ENCODE measurements around the gene CD22.

CD22 gene

DNA sequence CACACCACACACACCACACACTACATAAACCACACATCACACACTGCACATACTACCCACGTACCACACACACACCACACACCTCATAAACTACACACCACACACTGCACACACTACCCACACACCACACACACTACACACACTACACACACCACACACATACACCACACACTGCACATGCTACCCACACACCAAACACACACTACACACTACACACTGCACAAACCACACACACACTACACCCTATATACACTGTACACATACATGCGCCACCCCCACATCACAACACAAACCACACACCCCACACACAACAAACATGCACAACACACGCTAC lies 31.5 kb upstream of the CD22 start:
- Histone ChIP-seq H3K4me3 (ENCODE audit: low read length) (no peak overlapping the region), H3K27me3 (ENCODE audit: control insufficient read depth, insufficient read depth, low read length) (no peaks in the 10 kb centered on the region), H3K9me3 (ENCODE audit: control insufficient read depth, low read depth, low read length) (no peaks in the 10 kb centered on the region), H3K4me1 (ENCODE audit: control insufficient read depth, low read depth, low read length) (no peaks in the 10 kb centered on the region), H3K9ac (ENCODE audit: low read length) (no peak overlapping the region), H3K36me3 (ENCODE audit: control insufficient read depth, low read depth, low read length) (no peaks in the 10 kb centered on the region), H3K27ac (ENCODE audit: low read length) (no peak overlapping the region)

DNA sequence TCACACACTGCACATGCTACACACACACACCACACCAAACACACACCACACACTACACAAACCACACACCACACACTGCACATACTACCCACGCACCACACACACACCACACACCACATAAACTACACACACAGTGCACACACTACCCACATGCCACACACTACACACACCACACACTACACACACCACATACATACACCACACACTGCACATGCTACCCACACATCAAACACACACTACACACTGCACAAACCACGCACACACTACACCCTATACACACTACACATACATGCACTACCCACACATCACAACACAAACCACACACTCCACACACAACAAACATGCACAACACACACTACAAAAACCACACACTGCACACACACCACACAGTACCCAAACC lies 31.1 kb upstream of the CD22 start:
- H3K27ac ChIP-seq (ENCODE audit: low read length): no peak overlapping the region
- no peak overlapping the region for H3K9ac ChIP-seq (ENCODE audit: low read length)
- H3K4me3 ChIP-seq (ENCODE audit: low read length): no peak overlapping the region
- no peaks in the 10 kb centered on the region for H3K4me1 ChIP-seq (ENCODE audit: control insufficient read depth, low read depth, low read length)
- no peaks in the 10 kb centered on the region for H3K9me3 ChIP-seq (ENCODE audit: control insufficient read depth, low read depth, low read length)
- H3K27me3 ChIP-seq (ENCODE audit: control insufficient read depth, insufficient read depth, low read length): no peaks in the 10 kb centered on the region
- H3K36me3 ChIP-seq (ENCODE audit: control insufficient read depth, low read depth, low read length): no peaks in the 10 kb centered on the region

DNA sequence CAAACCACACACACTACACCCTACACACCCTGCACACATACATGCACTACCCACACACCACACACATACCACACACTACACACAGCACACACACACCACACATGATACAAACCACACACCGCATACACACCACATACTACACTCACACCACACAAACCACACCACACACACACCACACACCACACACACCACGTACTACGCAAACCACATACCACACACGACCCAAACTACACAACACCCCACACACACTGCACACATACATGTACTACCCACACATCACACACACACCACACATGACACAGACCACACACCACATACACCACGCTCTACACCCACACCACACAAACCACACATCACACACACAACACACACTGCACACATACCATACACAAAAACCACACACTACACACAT lies 30.4 kb upstream of the CD22 start:
- no peaks in the 10 kb centered on the region for H3K9me3 ChIP-seq (ENCODE audit: control insufficient read depth, low read depth, low read length)
- no peaks in the 10 kb centered on the region for H3K27me3 ChIP-seq (ENCODE audit: control insufficient read depth, insufficient read depth, low read length)
- no peak overlapping the region for H3K9ac ChIP-seq (ENCODE audit: low read length)
- H3K4me3 ChIP-seq (ENCODE audit: low read length): no peak overlapping the region
- no peaks in the 10 kb centered on the region for H3K36me3 ChIP-seq (ENCODE audit: control insufficient read depth, low read depth, low read length)
- no peaks in the 10 kb centered on the region for H3K4me1 ChIP-seq (ENCODE audit: control insufficient read depth, low read depth, low read length)
- no peak overlapping the region for H3K27ac ChIP-seq (ENCODE audit: low read length)

DNA sequence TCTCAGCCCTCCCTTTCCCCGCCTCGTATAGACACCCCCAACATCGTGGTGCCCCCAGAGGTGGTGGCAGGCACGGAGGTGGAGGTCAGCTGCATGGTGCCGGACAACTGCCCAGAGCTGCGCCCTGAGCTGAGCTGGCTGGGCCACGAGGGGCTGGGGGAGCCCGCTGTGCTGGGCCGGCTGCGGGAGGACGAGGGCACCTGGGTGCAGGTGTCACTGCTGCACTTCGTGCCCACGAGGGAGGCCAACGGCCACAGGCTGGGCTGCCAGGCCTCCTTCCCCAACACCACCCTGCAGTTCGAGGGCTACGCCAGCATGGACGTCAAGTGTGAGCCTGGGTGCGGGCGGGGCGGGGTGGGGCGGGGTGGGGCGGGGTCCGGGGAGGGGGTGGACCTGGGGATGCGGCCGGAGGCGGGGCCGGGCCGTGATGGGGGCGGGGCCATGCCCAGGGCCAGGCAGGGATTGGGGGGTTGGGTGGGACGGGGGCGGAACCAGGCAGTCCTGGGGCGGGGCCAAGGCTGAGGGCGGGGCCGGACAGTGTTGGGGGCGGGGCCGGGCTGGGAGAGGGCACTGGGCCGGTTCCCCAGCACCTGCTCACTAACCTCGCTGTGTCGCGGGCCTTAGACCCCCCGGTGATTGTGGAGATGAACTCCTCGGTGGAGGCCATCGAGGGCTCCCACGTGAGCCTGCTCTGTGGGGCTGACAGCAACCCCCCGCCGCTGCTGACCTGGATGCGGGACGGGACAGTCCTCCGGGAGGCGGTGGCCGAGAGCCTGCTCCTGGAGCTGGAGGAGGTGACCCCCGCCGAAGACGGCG lies 29.3 kb upstream of the CD22 start:
- Histone ChIP-seq H3K4me1 (ENCODE audit: control insufficient read depth, low read depth, low read length) (no peaks in the 10 kb centered on the region), H3K27ac (ENCODE audit: low read length) (no peak overlapping the region), H3K9me3 (ENCODE audit: control insufficient read depth, low read depth, low read length) (no peaks in the 10 kb centered on the region), H3K9ac (ENCODE audit: low read length) (no peak overlapping the region), H3K4me3 (ENCODE audit: low read length) (no peak overlapping the region), H3K36me3 (ENCODE audit: control insufficient read depth, low read depth, low read length) (no peaks in the 10 kb centered on the region), H3K27me3 (ENCODE audit: control insufficient read depth, insufficient read depth, low read length) (no peaks in the 10 kb centered on the region)

DNA sequence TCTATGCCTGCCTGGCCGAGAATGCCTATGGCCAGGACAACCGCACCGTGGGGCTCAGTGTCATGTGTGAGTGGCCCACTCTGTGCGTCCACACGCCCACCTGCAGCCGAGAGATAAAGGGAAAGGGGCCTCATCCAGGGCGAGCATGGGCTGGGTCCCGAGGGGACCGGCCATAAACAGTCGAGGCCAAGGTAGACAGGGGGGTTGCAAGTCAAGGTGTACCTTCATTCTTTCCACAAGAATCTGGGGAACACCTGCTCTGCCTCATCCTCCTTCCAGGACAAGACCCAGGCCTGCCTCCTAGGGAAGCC lies 28.7 kb upstream of the CD22 start:
- H3K36me3 ChIP-seq (ENCODE audit: control insufficient read depth, low read depth, low read length): no peaks in the 10 kb centered on the region
- H3K4me3 ChIP-seq (ENCODE audit: low read length): no peak overlapping the region
- no peaks in the 10 kb centered on the region for H3K27me3 ChIP-seq (ENCODE audit: control insufficient read depth, insufficient read depth, low read length)
- H3K27ac ChIP-seq (ENCODE audit: low read length): no peak overlapping the region
- no peaks in the 10 kb centered on the region for H3K9me3 ChIP-seq (ENCODE audit: control insufficient read depth, low read depth, low read length)
- H3K4me1 ChIP-seq (ENCODE audit: control insufficient read depth, low read depth, low read length): no peaks in the 10 kb centered on the region
- H3K9ac ChIP-seq (ENCODE audit: low read length): no peak overlapping the region

DNA sequence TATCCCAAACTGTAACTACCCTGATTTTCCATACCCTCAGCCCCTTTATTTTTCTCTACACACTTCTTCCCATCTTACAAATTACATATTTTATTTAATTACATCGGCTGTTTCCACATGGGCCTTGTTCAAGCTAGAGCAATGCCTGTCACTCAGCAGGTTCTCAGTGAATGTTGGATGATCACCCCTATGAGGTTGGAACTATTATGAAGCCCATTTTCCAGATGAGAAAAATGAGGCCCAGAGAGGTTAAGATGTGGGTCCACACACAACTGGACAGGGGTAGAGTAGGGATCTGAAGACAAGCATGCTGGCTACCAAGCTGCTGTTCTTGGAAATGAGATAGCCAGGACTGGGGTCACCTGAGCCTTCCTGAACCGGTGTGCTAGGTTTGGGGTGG lies 27.0 kb upstream of the CD22 start:
- no peaks in the 10 kb centered on the region for H3K9me3 ChIP-seq (ENCODE audit: control insufficient read depth, low read depth, low read length)
- H3K4me3 ChIP-seq (ENCODE audit: low read length): no peak overlapping the region
- H3K9ac ChIP-seq (ENCODE audit: low read length): no peak overlapping the region
- no peak overlapping the region for H3K27ac ChIP-seq (ENCODE audit: low read length)
- no peaks in the 10 kb centered on the region for H3K27me3 ChIP-seq (ENCODE audit: control insufficient read depth, insufficient read depth, low read length)
- H3K4me1 ChIP-seq (ENCODE audit: control insufficient read depth, low read depth, low read length): no peaks in the 10 kb centered on the region
- H3K36me3 ChIP-seq (ENCODE audit: control insufficient read depth, low read depth, low read length): no peaks in the 10 kb centered on the region

DNA sequence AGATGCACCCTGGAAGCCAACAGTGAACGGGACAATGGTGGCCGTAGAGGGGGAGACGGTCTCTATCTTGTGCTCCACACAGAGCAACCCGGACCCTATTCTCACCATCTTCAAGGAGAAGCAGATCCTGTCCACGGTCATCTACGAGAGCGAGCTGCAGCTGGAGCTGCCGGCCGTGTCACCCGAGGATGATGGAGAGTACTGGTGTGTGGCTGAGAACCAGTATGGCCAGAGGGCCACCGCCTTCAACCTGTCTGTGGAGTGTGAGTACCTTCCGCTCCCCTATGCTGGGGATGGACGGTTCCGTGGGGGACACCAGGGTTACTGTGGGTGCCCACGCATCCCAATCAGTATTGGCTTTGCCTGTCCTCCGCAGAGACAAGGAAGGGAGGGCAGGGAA lies 26.5 kb upstream of the CD22 start:
- no peak overlapping the region for H3K9ac ChIP-seq (ENCODE audit: low read length)
- H3K27me3 ChIP-seq (ENCODE audit: control insufficient read depth, insufficient read depth, low read length): no peaks in the 10 kb centered on the region
- no peak overlapping the region for H3K4me3 ChIP-seq (ENCODE audit: low read length)
- H3K4me1 ChIP-seq (ENCODE audit: control insufficient read depth, low read depth, low read length): no peaks in the 10 kb centered on the region
- H3K27ac ChIP-seq (ENCODE audit: low read length): no peak overlapping the region
- no peaks in the 10 kb centered on the region for H3K36me3 ChIP-seq (ENCODE audit: control insufficient read depth, low read depth, low read length)
- no peaks in the 10 kb centered on the region for H3K9me3 ChIP-seq (ENCODE audit: control insufficient read depth, low read depth, low read length)

DNA sequence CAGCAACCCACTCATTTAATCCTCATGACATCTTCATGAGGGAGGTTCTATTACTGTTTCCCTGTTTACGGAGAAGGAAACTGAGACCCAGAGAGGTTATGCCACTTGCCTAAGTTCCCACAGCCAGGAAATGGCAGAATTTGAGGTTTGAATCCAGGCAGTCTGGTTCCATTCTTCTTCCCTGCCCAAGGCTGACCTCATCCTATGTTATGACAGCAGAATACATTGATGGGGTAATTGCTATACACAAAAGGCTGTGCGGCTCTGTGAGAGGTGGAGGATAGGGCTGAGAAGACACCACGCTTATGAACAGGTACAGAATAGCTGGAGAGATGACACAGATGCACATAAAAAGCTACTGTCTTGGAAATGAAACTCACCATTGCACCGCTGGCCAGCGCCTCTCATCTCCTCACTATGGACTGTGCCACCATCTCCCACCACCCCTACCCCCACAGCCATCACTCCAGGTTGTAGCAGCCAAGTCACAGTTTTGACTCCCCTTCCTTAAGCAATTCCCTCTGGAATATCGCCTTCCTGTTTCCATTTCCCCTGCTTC lies 25.6 kb upstream of the CD22 start:
- H3K4me1 ChIP-seq (ENCODE audit: control insufficient read depth, low read depth, low read length): no peaks in the 10 kb centered on the region
- no peaks in the 10 kb centered on the region for H3K27me3 ChIP-seq (ENCODE audit: control insufficient read depth, insufficient read depth, low read length)
- H3K4me3 ChIP-seq (ENCODE audit: low read length): no peak overlapping the region
- no peaks in the 10 kb centered on the region for H3K9me3 ChIP-seq (ENCODE audit: control insufficient read depth, low read depth, low read length)
- no peaks in the 10 kb centered on the region for H3K36me3 ChIP-seq (ENCODE audit: control insufficient read depth, low read depth, low read length)
- no peak overlapping the region for H3K27ac ChIP-seq (ENCODE audit: low read length)
- no peak overlapping the region for H3K9ac ChIP-seq (ENCODE audit: low read length)

DNA sequence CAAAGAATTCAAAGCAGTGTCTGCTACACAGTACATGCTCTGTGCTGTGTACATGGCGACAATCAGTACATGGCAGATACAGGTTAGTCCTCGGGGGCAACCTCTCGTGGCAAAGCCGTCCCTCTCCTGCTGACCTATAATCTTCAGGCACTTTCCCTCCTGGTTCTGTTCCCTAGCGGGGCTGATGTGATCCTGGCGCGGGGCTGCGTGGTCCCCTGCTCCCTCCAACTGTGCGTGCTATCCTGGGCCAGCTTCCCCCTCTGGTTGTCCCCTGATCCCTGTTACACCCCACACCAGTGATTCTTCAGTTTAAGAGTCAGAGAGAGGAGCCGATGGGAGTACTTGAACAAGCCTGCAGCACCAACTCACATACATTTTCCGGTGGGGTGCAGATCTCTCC lies 25.0 kb upstream of the CD22 start:
- no peaks in the 10 kb centered on the region for H3K36me3 ChIP-seq (ENCODE audit: control insufficient read depth, low read depth, low read length)
- H3K9ac ChIP-seq (ENCODE audit: low read length): no peak overlapping the region
- no peak overlapping the region for H3K4me3 ChIP-seq (ENCODE audit: low read length)
- H3K4me1 ChIP-seq (ENCODE audit: control insufficient read depth, low read depth, low read length): no peaks in the 10 kb centered on the region
- H3K27ac ChIP-seq (ENCODE audit: low read length): no peak overlapping the region
- no peaks in the 10 kb centered on the region for H3K27me3 ChIP-seq (ENCODE audit: control insufficient read depth, insufficient read depth, low read length)
- no peaks in the 10 kb centered on the region for H3K9me3 ChIP-seq (ENCODE audit: control insufficient read depth, low read depth, low read length)

DNA sequence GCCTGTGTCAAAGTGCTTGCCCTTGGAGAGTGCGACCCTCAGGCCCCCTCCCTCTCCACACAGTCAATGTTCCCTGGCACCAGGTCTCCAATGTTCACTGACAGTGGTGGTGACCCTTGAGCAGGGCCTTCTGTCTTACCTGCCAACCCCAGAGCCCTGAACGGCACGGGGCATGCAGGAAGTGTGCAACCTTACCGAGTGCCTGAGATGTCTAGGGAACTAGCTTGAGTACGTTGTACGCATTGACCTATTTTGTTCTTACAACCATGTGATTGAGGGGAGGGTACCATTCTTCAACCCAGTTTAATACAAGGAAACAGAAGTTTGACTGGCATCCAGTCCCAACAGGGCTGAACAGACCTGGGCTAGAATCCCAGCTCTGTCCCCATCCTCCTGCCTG lies 23.8 kb upstream of the CD22 start:
- H3K27ac ChIP-seq (ENCODE audit: low read length): no peak overlapping the region
- H3K9me3 ChIP-seq (ENCODE audit: control insufficient read depth, low read depth, low read length): no peaks in the 10 kb centered on the region
- no peaks in the 10 kb centered on the region for H3K4me1 ChIP-seq (ENCODE audit: control insufficient read depth, low read depth, low read length)

DNA sequence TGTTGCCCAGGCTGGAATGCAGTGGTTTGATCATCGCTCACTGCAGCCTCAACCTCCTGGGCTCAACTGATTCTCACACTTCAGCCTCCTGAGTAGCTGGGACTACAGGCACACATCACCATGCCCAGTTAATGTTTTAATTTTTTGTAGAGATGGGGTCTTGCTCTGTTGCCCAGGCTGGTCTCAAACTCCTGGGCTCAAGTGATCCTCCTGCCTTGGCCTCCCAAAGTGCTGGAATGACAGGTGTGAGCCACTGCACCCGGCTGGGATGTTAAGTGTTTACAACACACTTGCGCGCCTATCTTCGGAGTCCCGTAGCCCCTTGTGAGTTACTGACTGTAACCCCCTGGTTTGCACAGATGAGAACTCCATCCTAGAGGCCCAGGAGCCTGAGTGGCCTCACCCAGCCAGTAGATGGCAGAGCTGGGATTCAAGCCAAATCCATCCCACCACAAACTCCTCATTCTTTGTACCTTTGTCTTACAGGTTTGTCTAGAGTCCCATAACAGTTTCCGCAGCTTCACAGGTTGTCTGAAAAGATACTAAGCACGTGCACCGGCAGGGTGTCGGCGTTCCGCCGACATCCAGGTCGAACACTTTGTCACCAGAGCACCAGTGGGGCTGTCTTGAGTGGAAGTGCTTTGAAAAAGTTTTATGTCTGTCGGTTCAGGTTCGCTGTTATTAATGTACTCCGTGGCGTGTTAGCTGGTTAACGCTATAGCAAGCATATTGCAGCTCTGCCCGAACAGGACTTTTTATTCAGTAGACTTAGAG lies 22.3 kb upstream of the CD22 start:
- Histone ChIP-seq H3K9me3 (ENCODE audit: control insufficient read depth, low read depth, low read length) (no peaks in the 10 kb centered on the region), H3K9ac (ENCODE audit: low read length) (no peak overlapping the region), H3K27ac (ENCODE audit: low read length) (no peak overlapping the region), H3K27me3 (ENCODE audit: control insufficient read depth, insufficient read depth, low read length) (no peaks in the 10 kb centered on the region), H3K4me1 (ENCODE audit: control insufficient read depth, low read depth, low read length) (no peaks in the 10 kb centered on the region), H3K36me3 (ENCODE audit: control insufficient read depth, low read depth, low read length) (no peaks in the 10 kb centered on the region), H3K4me3 (ENCODE audit: low read length) (no peak overlapping the region)

More for the DNA sequence above, 23.8 kb upstream of the CD22 start:
- Histone ChIP-seq H3K9ac (ENCODE audit: low read length) (no peak overlapping the region), H3K36me3 (ENCODE audit: control insufficient read depth, low read depth, low read length) (no peaks in the 10 kb centered on the region), H3K27me3 (ENCODE audit: control insufficient read depth, insufficient read depth, low read length) (no peaks in the 10 kb centered on the region), H3K4me3 (ENCODE audit: low read length) (no peak overlapping the region)

DNA sequence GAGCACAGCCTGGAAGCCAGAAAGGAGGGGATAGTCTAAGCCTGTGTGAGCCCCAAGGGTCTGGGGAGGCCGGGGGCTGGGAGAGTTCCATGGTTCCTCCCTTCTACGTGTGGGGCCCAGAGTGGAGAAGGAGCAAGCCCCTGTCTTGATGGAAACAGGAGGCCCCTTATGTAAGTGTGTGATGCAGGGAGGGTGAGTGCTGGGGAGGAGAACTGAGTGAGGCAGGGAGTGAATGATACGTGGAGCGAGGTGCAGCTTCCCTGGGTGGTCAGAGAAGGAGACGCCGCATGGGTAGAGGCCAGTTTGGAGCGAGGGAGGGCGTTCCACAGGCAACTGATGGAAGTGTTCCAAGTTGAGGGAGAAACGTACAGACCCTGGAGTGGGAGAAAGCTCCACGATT lies 21.1 kb upstream of the CD22 start:
- H3K9ac ChIP-seq (ENCODE audit: low read length): no peak overlapping the region
- no peaks in the 10 kb centered on the region for H3K4me1 ChIP-seq (ENCODE audit: control insufficient read depth, low read depth, low read length)
- H3K36me3 ChIP-seq (ENCODE audit: control insufficient read depth, low read depth, low read length): no peaks in the 10 kb centered on the region
- H3K9me3 ChIP-seq (ENCODE audit: control insufficient read depth, low read depth, low read length): no peaks in the 10 kb centered on the region
- no peak overlapping the region for H3K4me3 ChIP-seq (ENCODE audit: low read length)
- H3K27me3 ChIP-seq (ENCODE audit: control insufficient read depth, insufficient read depth, low read length): no peaks in the 10 kb centered on the region
- H3K27ac ChIP-seq (ENCODE audit: low read length): no peak overlapping the region

Data from iPS-18a (cell line).